ENCODE results near the gene C3. TPM values are rescaled to one million over a fixed set of nuclear protein-coding genes. Genes with fewer than 3 reads are reported as not detected.

Gene C3
- polyA plus RNA-seq, 3 donors: 2.4 to 5.3 (median 3.2) TPM

GRCh38 chr19:6692027-6692426, 28.4 kb downstream of the C3 start:
- Histone ChIP-seq H3K9ac (ENCODE audit: insufficient read depth, low read length, poor library complexity, severe bottlenecking) (no peak overlapping the region), H3K4me2 (replicated peaks; ENCODE audit: extremely low read depth, low read length, poor library complexity, severe bottlenecking) (no peak overlapping the region), H3K4me1 (ENCODE audit: control insufficient read depth in 1 of 2, insufficient read depth in 2 of 2, low read length in 2 of 2) (peaks cover under 1 to 2% of the 10 kb centered on the region in 2 donors), H3K27ac (ENCODE audit: low read depth in 1 of 2, low read length in 2 of 2) (no peak overlapping the region), H3K9me3 (replicated peaks in 1 of 2; ENCODE audit: control insufficient read depth in 1 of 2, insufficient read depth in 1 of 2, low read length in 2 of 2) (peaks cover 0 to 3% of the 10 kb centered on the region in 2 donors), H3K27me3 (ENCODE audit: control insufficient read depth in 2 of 2, insufficient read depth in 2 of 2, low read length in 2 of 2) (peaks cover 0 to 3% of the 10 kb centered on the region in 2 donors), H3K4me3 (replicated peaks in 1 of 3; ENCODE audit: low read depth in 2 of 3, low read length in 3 of 3) (no peak overlapping the region), H4K20me1 (ENCODE audit: insufficient read depth, low read length) (no peaks in the 10 kb centered on the region), H3K36me3 (replicated peaks in 1 of 2; ENCODE audit: control insufficient read depth in 1 of 2, insufficient read depth in 2 of 2, low read length in 2 of 2) (no peaks in the 10 kb centered on the region), H2AFZ (ENCODE audit: insufficient read depth, low read depth, low read length, poor library complexity, severe bottlenecking) (no peak overlapping the region), H3K79me2 (ENCODE audit: insufficient read depth, low read length) (no peaks in the 10 kb centered on the region)
- intact Hi-C loops (cut with micrococcal nuclease): no loop called here
- peaks cover 2% of the 10 kb centered on the region for H3K4me1 Mint-ChIP-seq
- H3K27ac Mint-ChIP-seq: no peak overlapping the region
- no peak for TF ChIP-seq CTCF (IDR thresholded peaks at IDR 0.05)
- peaks cover 10 to 25% (median 21%) of the 10 kb centered on the region in 3 donors for H3K27me3 Mint-ChIP-seq (ENCODE audit: low read depth in 3 of 3)
- H3K4me3 Mint-ChIP-seq: peak overlapping the region in 1 of 2 donors; percentile 51
- H3K9me3 Mint-ChIP-seq: peaks cover 0 to 7% (median 4%) of the 10 kb centered on the region in 7 donors
- no peak for DNase-seq
- H3K36me3 Mint-ChIP-seq: no peaks in the 10 kb centered on the region
- WGBS (ENCODE audit: insufficient coverage): 77% methylated on average over 10 of the region's 10 CpGs

GRCh38 chr19:6691342-6691741, 29.1 kb downstream of the C3 start:
- Histone ChIP-seq H3K27ac (ENCODE audit: low read depth in 1 of 2, low read length in 2 of 2) (no peak overlapping the region), H4K20me1 (ENCODE audit: insufficient read depth, low read length) (no peaks in the 10 kb centered on the region), H2AFZ (ENCODE audit: insufficient read depth, low read depth, low read length, poor library complexity, severe bottlenecking) (no peak overlapping the region), H3K4me3 (replicated peaks in 1 of 3; ENCODE audit: low read depth in 2 of 3, low read length in 3 of 3) (no peak overlapping the region), H3K9ac (ENCODE audit: insufficient read depth, low read length, poor library complexity, severe bottlenecking) (no peak overlapping the region), H3K9me3 (replicated peaks in 1 of 2; ENCODE audit: control insufficient read depth in 1 of 2, insufficient read depth in 1 of 2, low read length in 2 of 2) (peaks cover 0 to 3% of the 10 kb centered on the region in 2 donors), H3K27me3 (ENCODE audit: control insufficient read depth in 2 of 2, insufficient read depth in 2 of 2, low read length in 2 of 2) (peaks cover 0 to 3% of the 10 kb centered on the region in 2 donors), H3K79me2 (ENCODE audit: insufficient read depth, low read length) (no peaks in the 10 kb centered on the region), H3K36me3 (replicated peaks in 1 of 2; ENCODE audit: control insufficient read depth in 1 of 2, insufficient read depth in 2 of 2, low read length in 2 of 2) (no peaks in the 10 kb centered on the region), H3K4me2 (replicated peaks; ENCODE audit: extremely low read depth, low read length, poor library complexity, severe bottlenecking) (no peak overlapping the region), H3K4me1 (ENCODE audit: control insufficient read depth in 1 of 2, insufficient read depth in 2 of 2, low read length in 2 of 2) (peaks cover 5 to 8% of the 10 kb centered on the region in 2 donors)
- Mint-ChIP-seq H3K36me3 (no peaks in the 10 kb centered on the region), H3K4me1 (peaks cover 7% of the 10 kb centered on the region), H3K27me3 (ENCODE audit: low read depth in 3 of 3) (peaks cover 10 to 29% (median 17%) of the 10 kb centered on the region in 3 donors), H3K27ac (peak overlapping the region in 1 of 7 donors; percentile 41), H3K4me3 (no peak overlapping the region), H3K9me3 (peaks cover 0 to 7% (median 4%) of the 10 kb centered on the region in 7 donors)
- intact Hi-C loops (cut with micrococcal nuclease): no loop called here
- no peak for DNase-seq
- 98% methylated on average over 5 of the region's 8 CpGs for WGBS (ENCODE audit: insufficient coverage)
- TF ChIP-seq CTCF (IDR thresholded peaks at IDR 0.05): no peak

Measured in CD14-positive monocyte (primary cell).